Measurements from ENCODE around the gene SH2B3.
"Not testable (repeated sequence)": the region's sequence is repeated elsewhere in the genome, so short reads cannot be mapped to it uniquely, and the experiment has no call there.

The SH2B3 gene

GRCh38 chr12:111398530-111398929 is 7.2 kb upstream of the SH2B3 start:
- no peaks in the 10 kb centered on the region for H3K36me3 Mint-ChIP-seq (ENCODE audit: low read depth)
- H3K9me3 Mint-ChIP-seq: peaks cover 5% of the 10 kb centered on the region
- H3K4me3 Mint-ChIP-seq: no peak overlapping the region
- ATAC-seq (no peak), DNase-seq (no peak)
- H3K4me1 Mint-ChIP-seq: peaks cover 52% of the 10 kb centered on the region
- H3K27me3 Mint-ChIP-seq: no peaks in the 10 kb centered on the region
- H3K27ac Mint-ChIP-seq: no peak overlapping the region

GRCh38 chr12:111399741-111400404 is 5.8 kb upstream of the SH2B3 start:
- not testable (repeated sequence) for H3K36me3 Mint-ChIP-seq (ENCODE audit: low read depth); DNase-seq; H3K27me3 Mint-ChIP-seq; ATAC-seq; H3K9me3 Mint-ChIP-seq
- Mint-ChIP-seq H3K4me3 (peak overlapping the region; percentile 2), H3K27ac (peak overlapping the region; percentile 69), H3K4me1 (peaks cover 65% of the 10 kb centered on the region)

- peaks cover 5% of the 10 kb centered on the region for H3K9me3 Mint-ChIP-seq
- no peak for ATAC-seq
- H3K36me3 Mint-ChIP-seq (ENCODE audit: low read depth): no peaks in the 10 kb centered on the region
- H3K4me3 Mint-ChIP-seq: no peak overlapping the region
- peaks cover 66% of the 10 kb centered on the region for H3K4me1 Mint-ChIP-seq
- DNase-seq: no peak
- peak overlapping the region; percentile 55 for H3K27ac Mint-ChIP-seq
- no peaks in the 10 kb centered on the region for H3K27me3 Mint-ChIP-seq
These were observed 4.5 kb upstream of the SH2B3 start for GRCh38 chr12:111401167-111401605.

- H3K4me1 Mint-ChIP-seq: peaks cover 60% of the 10 kb centered on the region
- not testable (repeated sequence) for H3K4me3 Mint-ChIP-seq; H3K27ac Mint-ChIP-seq; ATAC-seq; H3K27me3 Mint-ChIP-seq; H3K9me3 Mint-ChIP-seq; DNase-seq; H3K36me3 Mint-ChIP-seq (ENCODE audit: low read depth)
These were observed 3.3 kb upstream of the SH2B3 start for GRCh38 chr12:111402490-111402824.

- ATAC-seq: peak; percentile 56
- no peaks in the 10 kb centered on the region for H3K27me3 Mint-ChIP-seq
- peak; percentile 88 for DNase-seq
- peaks cover 4% of the 10 kb centered on the region for H3K9me3 Mint-ChIP-seq
- peak overlapping the region; percentile 84 for H3K4me3 Mint-ChIP-seq
- peaks cover 62% of the 10 kb centered on the region for H3K4me1 Mint-ChIP-seq
- H3K36me3 Mint-ChIP-seq (ENCODE audit: low read depth): peaks cover 15% of the 10 kb centered on the region
- peak overlapping the region; percentile 97 for H3K27ac Mint-ChIP-seq
These were observed 1.2 kb upstream of the SH2B3 start for GRCh38 chr12:111404362-111405148.

GRCh38 chr12:111405149-111405858 is 419 bp upstream of the SH2B3 start:
- Mint-ChIP-seq H3K4me3 (peak overlapping the region; percentile 84), H3K9me3 (no peaks in the 10 kb centered on the region), H3K36me3 (ENCODE audit: low read depth) (peaks cover 15% of the 10 kb centered on the region), H3K27me3 (no peaks in the 10 kb centered on the region), H3K27ac (peak overlapping the region; percentile 97), H3K4me1 (peaks cover 60% of the 10 kb centered on the region)
- DNase-seq (peak; percentile 100), ATAC-seq (peak; percentile 72)

- ATAC-seq: peak; percentile 1
- H3K27me3 Mint-ChIP-seq: no peaks in the 10 kb centered on the region
- peak overlapping the region; percentile 89 for H3K4me3 Mint-ChIP-seq
- H3K4me1 Mint-ChIP-seq: peaks cover 70% of the 10 kb centered on the region
- no peaks in the 10 kb centered on the region for H3K9me3 Mint-ChIP-seq
- peaks cover 15% of the 10 kb centered on the region for H3K36me3 Mint-ChIP-seq (ENCODE audit: low read depth)
- peak overlapping the region; percentile 90 for H3K27ac Mint-ChIP-seq
- DNase-seq: peak; percentile 68
These were observed 1.0 kb downstream of the SH2B3 start for GRCh38 chr12:111406474-111407376.

- Mint-ChIP-seq H3K27ac (peak overlapping the region; percentile 90), H3K27me3 (no peaks in the 10 kb centered on the region), H3K4me3 (peak overlapping the region; percentile 89), H3K9me3 (no peaks in the 10 kb centered on the region), H3K4me1 (peaks cover 78% of the 10 kb centered on the region), H3K36me3 (ENCODE audit: low read depth) (peaks cover 19% of the 10 kb centered on the region)
- no peak for DNase-seq
- ATAC-seq: no peak
These were observed 1.8 kb downstream of the SH2B3 start for GRCh38 chr12:111407377-111408115.

- Mint-ChIP-seq H3K4me3 (peak overlapping the region; percentile 89), H3K27ac (peak overlapping the region; percentile 90), H3K4me1 (peaks cover 78% of the 10 kb centered on the region), H3K9me3 (no peaks in the 10 kb centered on the region), H3K27me3 (no peaks in the 10 kb centered on the region), H3K36me3 (ENCODE audit: low read depth) (peaks cover 23% of the 10 kb centered on the region)
- no peak for ATAC-seq
- no peak for DNase-seq
These were observed 2.4 kb downstream of the SH2B3 start for GRCh38 chr12:111408116-111408440.

- peaks cover 78% of the 10 kb centered on the region for H3K4me1 Mint-ChIP-seq
- DNase-seq: no peak
- peaks cover 30% of the 10 kb centered on the region for H3K36me3 Mint-ChIP-seq (ENCODE audit: low read depth)
- no peaks in the 10 kb centered on the region for H3K27me3 Mint-ChIP-seq
- peak overlapping the region; percentile 90 for H3K27ac Mint-ChIP-seq
- peak overlapping the region; percentile 89 for H3K4me3 Mint-ChIP-seq
- ATAC-seq: no peak
- no peaks in the 10 kb centered on the region for H3K9me3 Mint-ChIP-seq
These were observed 3.1 kb downstream of the SH2B3 start for GRCh38 chr12:111408686-111409402.

GRCh38 chr12:111409403-111409779 is 3.7 kb downstream of the SH2B3 start:
- peaks cover 77% of the 10 kb centered on the region for H3K4me1 Mint-ChIP-seq
- H3K27ac Mint-ChIP-seq: peak overlapping the region; percentile 90
- ATAC-seq (no peak), DNase-seq (no peak)
- no peaks in the 10 kb centered on the region for H3K9me3 Mint-ChIP-seq
- H3K4me3 Mint-ChIP-seq: peak overlapping the region; percentile 89
- H3K27me3 Mint-ChIP-seq: no peaks in the 10 kb centered on the region
- peaks cover 30% of the 10 kb centered on the region for H3K36me3 Mint-ChIP-seq (ENCODE audit: low read depth)

GRCh38 chr12:111409780-111410430 is 4.2 kb downstream of the SH2B3 start:
- ATAC-seq (no peak), DNase-seq (peak; percentile 59)
- Mint-ChIP-seq H3K27ac (peak overlapping the region; percentile 90), H3K4me1 (peaks cover 77% of the 10 kb centered on the region), H3K27me3 (no peaks in the 10 kb centered on the region), H3K9me3 (no peaks in the 10 kb centered on the region), H3K4me3 (peak overlapping the region; percentile 89), H3K36me3 (ENCODE audit: low read depth) (peaks cover 34% of the 10 kb centered on the region)

Measured in activated naive CD8-positive, alpha-beta T cell treated with anti-CD3 and anti-CD28 coated beads, Interleukin-2, amount 50 U/mL, for 24 hours (primary cell).